ENCODE data around the gene ZNF837.
"Not testable (repeated sequence)": the region's sequence is repeated elsewhere in the genome, so short reads cannot be mapped to it uniquely, and the experiment has no call there.

Gene ZNF837

DNA sequence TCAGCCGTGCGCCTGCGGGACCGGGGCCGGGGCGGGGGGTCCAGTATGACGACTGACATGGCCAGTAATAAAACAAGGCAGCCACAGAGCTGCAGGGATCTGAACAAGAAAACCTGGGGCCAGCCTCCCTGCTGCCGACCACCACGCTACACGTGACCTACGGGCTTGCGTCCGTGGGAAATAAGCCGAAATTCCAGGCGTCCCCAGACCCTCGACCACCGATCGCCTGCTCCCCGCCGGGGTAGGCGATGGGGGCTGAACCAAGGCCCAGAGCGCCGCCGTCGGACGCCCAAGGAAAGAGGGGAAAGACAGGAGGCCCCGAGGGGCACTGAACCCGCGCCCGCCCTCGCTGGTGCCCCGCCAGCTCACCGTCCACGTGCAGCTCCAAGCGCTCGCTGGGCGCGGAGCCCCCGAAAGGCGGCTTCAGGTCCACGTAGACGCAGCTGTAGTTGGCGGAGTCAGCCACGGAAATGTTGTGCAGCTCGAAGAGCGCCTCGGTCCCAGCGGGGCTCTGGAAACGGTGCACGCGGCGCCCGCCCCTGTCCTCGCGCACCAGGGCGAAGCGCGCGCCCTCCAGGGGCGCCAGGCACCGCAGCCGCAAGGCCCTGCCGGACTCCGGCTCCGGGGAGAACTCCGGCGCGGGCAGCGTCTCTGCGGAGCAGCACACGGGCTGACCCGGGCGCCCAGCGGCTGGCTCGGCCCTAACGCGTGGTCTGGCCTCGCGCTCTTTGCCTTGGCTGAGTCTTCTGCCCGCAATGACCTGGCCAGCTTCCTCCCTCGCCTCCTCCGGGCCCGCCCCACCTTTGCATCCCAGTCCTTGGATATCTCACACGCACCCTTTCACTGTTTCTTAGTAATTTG is 30.6 kb downstream of the ZNF837 start:
- DNase-seq (ENCODE audit: low spot score) = no peak

DNA sequence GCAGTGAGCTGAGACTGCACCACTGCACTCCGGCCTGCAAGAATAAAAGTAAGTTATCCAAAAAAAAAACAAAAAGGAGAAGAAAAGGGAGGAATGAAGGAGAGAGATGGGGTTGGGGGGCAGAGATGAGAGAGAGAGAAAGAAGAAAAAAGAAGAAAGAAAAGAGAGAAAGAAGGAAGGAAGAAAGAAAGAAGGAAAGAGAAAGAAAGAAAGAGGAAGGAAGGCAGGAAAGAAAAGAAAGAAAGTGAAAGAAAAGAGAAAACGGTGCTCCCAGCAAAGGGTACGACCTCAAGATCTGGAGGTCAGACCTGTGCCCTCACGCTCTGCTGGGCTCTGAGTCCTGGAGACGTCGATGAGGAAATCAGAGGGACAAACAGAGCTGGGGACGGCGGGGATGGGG is 31.2 kb downstream of the ZNF837 start:
- no peak for DNase-seq (ENCODE audit: low spot score)

GRCh38 chr19:58348080-58348479 is 32.8 kb downstream of the ZNF837 start:
- DNase-seq (ENCODE audit: low spot score) = not testable (repeated sequence)

- DNase-seq (ENCODE audit: low spot score) = peak; percentile 80
These were observed 33.6 kb downstream of the ZNF837 start for GRCh38 chr19:58346961-58347929.

- no peak for DNase-seq (ENCODE audit: low spot score)
These were observed 35.3 kb downstream of the ZNF837 start for GRCh38 chr19:58345558-58345957.

DNA sequence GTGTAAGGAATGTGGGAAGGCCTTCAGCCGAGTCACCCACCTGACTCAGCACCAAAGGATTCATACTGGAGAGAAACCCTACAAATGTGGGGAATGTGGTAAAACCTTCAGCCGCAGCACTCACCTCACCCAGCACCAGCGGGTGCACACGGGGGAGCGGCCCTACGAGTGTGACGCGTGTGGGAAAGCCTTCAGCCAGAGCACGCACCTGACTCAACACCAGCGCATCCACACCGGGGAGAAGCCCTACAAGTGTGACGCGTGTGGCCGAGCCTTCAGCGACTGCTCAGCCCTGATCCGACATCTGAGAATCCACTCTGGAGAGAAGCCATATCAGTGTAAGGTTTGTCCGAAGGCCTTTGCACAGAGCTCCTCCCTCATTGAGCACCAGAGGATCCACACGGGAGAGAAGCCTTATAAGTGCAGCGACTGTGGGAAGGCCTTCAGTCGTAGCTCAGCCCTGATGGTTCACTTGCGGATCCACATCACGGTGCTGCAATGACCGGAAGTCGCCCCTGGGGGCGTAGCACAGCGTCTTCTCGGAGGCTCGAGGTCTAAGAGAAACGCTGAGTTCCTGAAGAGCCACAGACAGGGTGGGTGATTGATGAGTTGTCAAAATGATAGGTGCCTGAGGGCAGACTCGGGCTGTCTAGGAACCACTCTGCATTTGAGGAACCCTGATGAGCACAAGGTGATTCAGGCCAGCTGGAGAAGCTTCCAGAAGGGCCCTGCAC is 41.8 kb downstream of the ZNF837 start:
- DNase-seq (ENCODE audit: low spot score) = no peak

GRCh38 chr19:58338336-58338735 is 42.5 kb downstream of the ZNF837 start:
- DNase-seq (ENCODE audit: low spot score) = no peak

DNA sequence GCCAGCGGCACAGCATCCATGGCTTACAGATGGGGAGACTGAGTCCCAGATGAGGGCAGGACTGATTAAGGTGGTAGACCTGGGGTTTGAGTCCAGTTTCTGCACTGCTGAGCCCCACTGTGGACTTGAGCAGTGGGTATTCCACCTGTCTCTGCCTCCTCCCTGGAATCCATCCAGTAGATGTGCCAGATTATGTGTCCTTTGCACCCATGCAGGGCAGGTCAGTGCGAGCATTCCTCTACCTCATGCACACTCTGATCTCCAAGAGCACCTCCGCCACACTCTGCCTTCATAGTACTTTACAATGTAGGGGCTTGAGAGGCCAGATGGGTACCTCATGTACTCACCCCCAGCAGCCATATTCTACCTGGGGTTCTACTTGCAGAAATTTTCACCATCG is 44.0 kb downstream of the ZNF837 start:
- no peak for DNase-seq (ENCODE audit: low spot score)

GRCh38 chr19:58336216-58336615 is 44.6 kb downstream of the ZNF837 start:
- DNase-seq (ENCODE audit: low spot score) = no peak

DNA sequence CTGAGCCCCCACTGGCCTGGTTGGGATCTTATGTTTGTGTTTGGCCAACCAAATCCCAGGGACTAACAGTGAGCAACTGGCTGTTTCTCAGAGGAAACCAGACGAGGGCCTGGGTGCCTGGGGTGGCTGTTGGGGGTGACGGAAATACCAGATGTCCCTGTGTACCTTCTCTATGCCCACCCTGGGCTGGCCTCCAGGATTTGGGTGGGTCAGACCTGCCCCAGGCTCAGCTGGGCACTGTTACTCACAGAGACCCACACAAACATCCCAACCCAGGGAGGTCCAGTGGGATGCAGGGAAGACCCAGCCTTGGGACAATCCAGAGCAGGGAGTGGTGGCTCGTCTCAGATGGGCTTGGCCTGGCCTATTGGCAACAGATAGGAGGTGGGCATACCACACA is 45.2 kb downstream of the ZNF837 start:
- no peak for DNase-seq (ENCODE audit: low spot score)

DNA sequence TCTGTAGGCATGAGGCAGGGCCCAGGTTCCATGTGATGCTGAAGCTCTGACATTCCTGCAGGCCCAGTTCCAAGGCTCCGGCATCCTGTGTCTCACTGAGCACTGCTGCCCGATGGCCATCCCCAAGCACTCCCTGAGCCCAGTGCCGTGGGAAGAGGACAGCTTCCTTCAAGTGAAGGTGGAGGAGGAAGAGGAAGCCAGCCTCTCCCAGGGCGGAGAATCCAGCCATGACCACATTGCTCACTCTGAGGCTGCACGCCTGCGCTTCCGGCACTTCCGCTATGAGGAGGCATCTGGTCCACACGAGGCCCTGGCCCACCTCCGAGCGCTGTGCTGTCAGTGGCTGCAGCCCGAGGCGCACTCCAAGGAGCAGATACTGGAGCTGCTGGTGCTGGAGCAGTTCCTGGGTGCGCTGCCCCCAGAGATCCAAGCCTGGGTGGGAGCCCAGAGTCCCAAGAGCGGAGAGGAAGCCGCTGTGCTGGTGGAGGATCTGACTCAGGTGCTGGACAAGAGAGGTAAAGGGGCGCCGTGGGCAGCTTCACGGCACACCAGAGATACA is 46.1 kb downstream of the ZNF837 start:
- no peak for DNase-seq (ENCODE audit: low spot score)

DNA sequence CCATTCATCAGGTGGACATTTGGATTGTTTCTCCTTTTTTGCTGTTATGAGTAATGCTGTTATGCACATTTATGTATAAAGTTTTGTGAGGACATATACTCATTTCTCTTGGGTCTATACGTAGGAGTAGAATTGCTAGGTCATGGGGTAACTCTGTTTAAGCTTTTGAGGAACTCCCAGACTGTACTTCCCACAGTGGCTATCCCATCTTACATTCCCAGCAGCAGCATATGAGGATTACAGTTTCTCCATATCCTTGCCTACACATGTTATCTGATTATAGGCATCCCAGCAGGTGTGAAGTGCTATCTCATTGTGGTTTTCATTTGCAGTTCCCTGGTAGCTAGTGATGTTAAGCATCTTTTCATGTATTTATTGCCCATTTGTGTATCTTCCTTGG is 48.1 kb downstream of the ZNF837 start:
- DNase-seq (ENCODE audit: low spot score) = no peak

- peak; percentile 85 for DNase-seq (ENCODE audit: low spot score)
These were observed 50.4 kb downstream of the ZNF837 start for GRCh38 chr19:58330458-58330857.

GRCh38 chr19:58328999-58329398 is 51.8 kb downstream of the ZNF837 start:
- no peak for DNase-seq (ENCODE audit: low spot score)

- DNase-seq (ENCODE audit: low spot score) = peak; percentile 98
These were observed 53.7 kb downstream of the ZNF837 start, which contains the start of gene ZSCAN22 for GRCh38 chr19:58326914-58327726. Gene ZSCAN22 (plus strand): TSS chr19:58326994. CDS start chr19:58334803, 7,809 bp downstream.

DNA sequence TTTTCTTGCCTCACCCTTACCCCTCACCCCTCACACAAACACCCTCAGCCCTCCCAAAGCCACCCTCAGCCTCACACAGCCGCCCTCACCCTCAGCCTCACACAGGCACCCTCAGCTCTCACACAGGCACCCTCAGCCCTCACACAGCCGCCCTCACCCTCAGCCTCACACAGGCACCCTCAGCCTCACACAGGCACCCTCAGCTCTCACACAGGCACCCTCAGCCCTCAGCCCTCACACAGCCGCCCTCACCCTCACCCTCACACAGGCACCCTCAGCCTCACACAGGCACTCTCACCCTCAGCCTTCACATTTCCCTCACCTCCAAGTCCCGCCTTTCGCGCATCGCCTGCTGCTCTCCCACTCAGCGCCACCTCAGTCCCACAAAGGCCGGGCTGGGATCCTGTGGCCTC is 54.3 kb downstream of the ZNF837 start:
- no peak for DNase-seq (ENCODE audit: low spot score)

DNA sequence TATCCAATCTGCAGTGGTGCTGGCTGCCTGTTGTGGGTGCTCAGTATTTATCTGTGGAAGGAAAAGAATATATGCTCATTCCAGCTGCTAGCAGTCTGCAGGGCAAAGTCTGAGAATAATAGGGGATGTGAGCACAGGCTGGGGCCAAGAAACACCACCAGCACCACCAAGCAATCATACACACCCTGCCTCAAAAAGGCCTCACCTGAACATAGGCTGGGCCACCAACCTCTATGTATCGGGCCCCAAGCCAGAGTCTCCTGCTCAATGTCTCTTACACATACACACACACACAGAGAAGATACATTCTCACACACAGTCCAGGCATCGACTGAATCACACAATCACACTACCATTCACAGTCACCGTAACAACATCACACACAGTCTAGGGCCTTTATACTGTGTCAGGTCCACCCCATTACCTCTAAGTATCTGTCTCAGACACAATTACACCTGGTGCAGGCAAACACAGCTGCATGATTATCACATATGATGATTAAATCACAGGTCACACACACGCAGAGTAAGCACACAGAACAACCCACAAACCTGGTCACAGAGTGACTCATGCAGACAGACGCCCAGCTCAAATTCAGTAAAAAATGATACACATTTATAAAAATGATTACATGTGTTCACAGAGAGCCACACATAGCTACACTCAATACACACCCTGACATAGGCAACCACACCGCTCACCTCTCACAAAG is 55.4 kb downstream of the ZNF837 start:
- no peak for DNase-seq (ENCODE audit: low spot score)

- DNase-seq (ENCODE audit: low spot score) = no peak
These were observed 61.6 kb downstream of the ZNF837 start for GRCh38 chr19:58319241-58319640.

GRCh38 chr19:58318297-58318696 is 62.5 kb downstream of the ZNF837 start:
- no peak for DNase-seq (ENCODE audit: low spot score)
